HCT116 (cell line): ENCODE measurements around the gene HNRNPU.

ENCODE experiments used
- CTCF ChIP-seq, 3 experiments: fragments of 200-600 bp in 1 of 3; sonication (generic) in 1 of 3; IDR thresholded peaks in 2 of 3; conservative IDR thresholded peaks in 1 of 3; 2 replicates each; pipeline ENCODE4 v1.5.1; 2012 to 2017; ENCODE audit warnings: low read depth in 2 of 3, low read length in 2 of 3, antibody characterized with exemption in 1 of 3, borderline replicate concordance in 1 of 3, control low read depth in 1 of 3, mild to moderate bottlenecking in 1 of 3, mixed read lengths in 1 of 3, mixed run types in 1 of 3, moderate library complexity in 1 of 3; ENCODE audit not compliant: insufficient read depth in 1 of 3
- EGR1 ChIP-seq: IDR thresholded peaks from 2 replicates; pipeline ENCODE4 v1.6.1; 2012; ENCODE audit warnings: low read depth
- EZH2 ChIP-seq: fragments of 200-600 bp; sonication (generic); IDR thresholded peaks from 2 replicates; pipeline ENCODE4 v1.6.1; 2017; ENCODE audit warnings: antibody characterized with exemption, mixed run types
- FOSL1 ChIP-seq: IDR thresholded peaks from 2 replicates; pipeline ENCODE4 v1.6.1; 2012; ENCODE audit warnings: low read depth
- MAX ChIP-seq: IDR thresholded peaks from 2 replicates; pipeline ENCODE4 v1.6.1; 2012
- POLR2AphosphoS5 ChIP-seq: IDR thresholded peaks from 2 replicates; pipeline ENCODE4 v1.6.1; 2011; ENCODE audit warnings: mild to moderate bottlenecking, low read depth, low read length, moderate library complexity
- ZBTB33 ChIP-seq: IDR thresholded peaks from 2 replicates; pipeline ENCODE4 v1.6.1; 2011; ENCODE audit warnings: mild to moderate bottlenecking, low read length, moderate library complexity; ENCODE audit not compliant: insufficient replicate concordance; ENCODE audit errors: extremely low read depth
- ZNF274 ChIP-seq: fragments of 200-500 bp; sonication (Bioruptor generic); IDR thresholded peaks from 2 replicates; pipeline ENCODE4 v1.6.1; 2014; ENCODE audit warnings: mild to moderate bottlenecking, low read depth, low read length, inconsistent platforms

- TF ChIP-seq CTCF (IDR thresholded peaks at IDR 0.05 in 2 of 3, conservative IDR thresholded peaks at IDR 0.05 in 1 of 3; ENCODE audit: borderline replicate concordance in 1 of 3, insufficient read depth in 1 of 3, low read depth in 2 of 3, low read length in 2 of 3) (no peak), ZNF274 (no peak), EZH2 (no peak), EGR1 (no peak), MAX (no peak), POLR2AphosphoS5 (no peak), FOSL1 (no peak), ZBTB33 (no peak)
These were observed 2.7 kb downstream of the HNRNPU start for GRCh38 chr1:244861683-244862082.
